Measurements from ENCODE around the gene ELOA2.

The ELOA2 gene

DNA sequence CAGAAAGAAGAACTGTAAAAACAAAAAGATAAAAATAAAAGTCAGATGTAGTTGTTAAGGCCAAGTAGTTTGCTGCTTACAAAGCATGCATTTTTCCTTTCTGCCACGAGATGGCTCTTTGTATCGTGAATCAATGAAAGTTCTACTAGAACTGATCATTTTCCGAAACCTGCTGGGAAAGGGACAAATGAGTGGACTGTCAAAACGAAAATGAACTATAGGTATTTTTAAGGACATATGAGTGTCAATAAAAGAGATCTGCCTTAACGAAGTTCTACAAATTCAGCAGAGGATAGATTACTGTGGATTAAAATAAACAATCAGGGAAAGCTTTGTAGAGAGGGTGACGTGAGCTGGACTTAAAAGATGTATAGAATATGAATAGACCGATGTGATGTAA, 15.0 kb upstream of the ELOA2 start:
- TF ChIP-seq, protein P1, sequence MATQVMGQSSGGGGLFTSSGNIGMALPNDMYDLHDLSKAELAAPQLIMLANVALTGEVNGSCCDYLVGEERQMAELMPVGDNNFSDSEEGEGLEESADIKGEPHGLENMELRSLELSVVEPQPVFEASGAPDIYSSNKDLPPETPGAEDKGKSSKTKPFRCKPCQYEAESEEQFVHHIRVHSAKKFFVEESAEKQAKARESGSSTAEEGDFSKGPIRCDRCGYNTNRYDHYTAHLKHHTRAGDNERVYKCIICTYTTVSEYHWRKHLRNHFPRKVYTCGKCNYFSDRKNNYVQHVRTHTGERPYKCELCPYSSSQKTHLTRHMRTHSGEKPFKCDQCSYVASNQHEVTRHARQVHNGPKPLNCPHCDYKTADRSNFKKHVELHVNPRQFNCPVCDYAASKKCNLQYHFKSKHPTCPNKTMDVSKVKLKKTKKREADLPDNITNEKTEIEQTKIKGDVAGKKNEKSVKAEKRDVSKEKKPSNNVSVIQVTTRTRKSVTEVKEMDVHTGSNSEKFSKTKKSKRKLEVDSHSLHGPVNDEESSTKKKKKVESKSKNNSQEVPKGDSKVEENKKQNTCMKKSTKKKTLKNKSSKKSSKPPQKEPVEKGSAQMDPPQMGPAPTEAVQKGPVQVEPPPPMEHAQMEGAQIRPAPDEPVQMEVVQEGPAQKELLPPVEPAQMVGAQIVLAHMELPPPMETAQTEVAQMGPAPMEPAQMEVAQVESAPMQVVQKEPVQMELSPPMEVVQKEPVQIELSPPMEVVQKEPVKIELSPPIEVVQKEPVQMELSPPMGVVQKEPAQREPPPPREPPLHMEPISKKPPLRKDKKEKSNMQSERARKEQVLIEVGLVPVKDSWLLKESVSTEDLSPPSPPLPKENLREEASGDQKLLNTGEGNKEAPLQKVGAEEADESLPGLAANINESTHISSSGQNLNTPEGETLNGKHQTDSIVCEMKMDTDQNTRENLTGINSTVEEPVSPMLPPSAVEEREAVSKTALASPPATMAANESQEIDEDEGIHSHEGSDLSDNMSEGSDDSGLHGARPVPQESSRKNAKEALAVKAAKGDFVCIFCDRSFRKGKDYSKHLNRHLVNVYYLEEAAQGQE (IDR thresholded peaks at IDR 0.05; ENCODE audit: low read depth), result no peak
- TF ChIP-seq TCF12 (IDR thresholded peaks at IDR 0.05; ENCODE audit: low read depth), result no peak
- TF ChIP-seq EP300 (IDR thresholded peaks at IDR 0.05; ENCODE audit: borderline replicate concordance), result no peak
- TF ChIP-seq RAD21 (IDR thresholded peaks at IDR 0.05; ENCODE audit: low read depth), result peak; percentile 63
- TF ChIP-seq TEAD4 (IDR thresholded peaks at IDR 0.05), result no peak

DNA sequence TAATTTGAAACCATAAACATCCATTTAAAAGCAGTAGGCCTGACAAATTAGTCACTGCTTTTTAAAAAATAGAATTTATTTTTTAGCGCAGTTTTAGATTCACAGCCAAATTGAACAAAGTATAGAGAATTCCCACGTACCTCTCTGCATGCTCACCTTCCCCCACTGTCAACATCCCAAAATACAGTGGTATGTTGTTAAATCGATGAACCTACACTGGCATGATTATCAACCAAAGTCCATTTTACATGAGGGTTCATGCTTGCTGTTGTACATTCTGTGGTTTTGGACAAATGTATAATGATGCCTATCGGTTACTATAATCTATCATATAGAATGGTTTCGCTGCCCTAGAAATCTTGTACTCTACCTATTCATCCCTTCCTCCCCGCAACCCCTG, 5.6 kb upstream of the ELOA2 start:
- TF ChIP-seq CEBPB (IDR thresholded peaks at IDR 0.05) (no peak), TCF12 (IDR thresholded peaks at IDR 0.05; ENCODE audit: low read depth) (no peak), FOXM1 (IDR thresholded peaks at IDR 0.05; ENCODE audit: borderline replicate concordance, low read depth) (no peak), EP300 (IDR thresholded peaks at IDR 0.05; ENCODE audit: borderline replicate concordance) (no peak)

DNA sequence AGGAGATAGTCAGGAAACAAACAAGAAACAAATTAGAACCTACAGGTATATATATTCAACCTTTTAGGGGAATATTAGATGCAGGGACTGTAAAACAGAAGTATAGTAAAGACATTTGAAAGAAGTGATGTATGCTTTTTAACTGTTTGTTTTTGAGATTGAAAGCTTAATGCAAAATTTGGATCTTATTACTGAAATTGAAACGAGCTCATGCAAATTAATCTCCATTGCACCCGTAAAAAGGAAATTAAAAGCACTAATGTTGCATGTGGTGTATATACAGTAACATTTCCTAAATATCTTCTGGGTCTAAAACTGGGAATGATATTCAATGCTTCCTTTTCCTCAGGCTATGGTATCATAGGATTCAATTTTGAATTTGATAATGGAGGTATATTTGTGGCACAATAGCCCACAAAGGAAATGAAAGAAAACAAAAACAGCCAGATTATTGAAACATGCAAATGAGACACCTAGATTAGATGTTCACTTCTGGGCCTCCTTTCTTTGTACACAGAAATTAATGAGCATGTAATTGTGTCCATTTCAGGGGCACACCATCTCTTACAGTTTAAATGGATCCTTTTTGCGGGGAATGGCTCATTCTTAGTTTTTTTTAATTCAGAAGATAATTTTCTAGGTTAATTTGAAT, 1.6 kb upstream of the ELOA2 start:
- TF ChIP-seq NFIC (IDR thresholded peaks at IDR 0.05), result no peak
- TF ChIP-seq, protein P1 (IDR thresholded peaks at IDR 0.05; ENCODE audit: low read depth), result no peak
- no peak for TF ChIP-seq FOXM1 (IDR thresholded peaks at IDR 0.05; ENCODE audit: borderline replicate concordance, low read depth)
- no peak for TF ChIP-seq EGR1 (IDR thresholded peaks at IDR 0.05)
- TF ChIP-seq TCF12 (IDR thresholded peaks at IDR 0.05; ENCODE audit: low read depth), result no peak
- TF ChIP-seq CEBPB (IDR thresholded peaks at IDR 0.05), result no peak
- no peak for TF ChIP-seq RAD21 (IDR thresholded peaks at IDR 0.05; ENCODE audit: low read depth)

DNA sequence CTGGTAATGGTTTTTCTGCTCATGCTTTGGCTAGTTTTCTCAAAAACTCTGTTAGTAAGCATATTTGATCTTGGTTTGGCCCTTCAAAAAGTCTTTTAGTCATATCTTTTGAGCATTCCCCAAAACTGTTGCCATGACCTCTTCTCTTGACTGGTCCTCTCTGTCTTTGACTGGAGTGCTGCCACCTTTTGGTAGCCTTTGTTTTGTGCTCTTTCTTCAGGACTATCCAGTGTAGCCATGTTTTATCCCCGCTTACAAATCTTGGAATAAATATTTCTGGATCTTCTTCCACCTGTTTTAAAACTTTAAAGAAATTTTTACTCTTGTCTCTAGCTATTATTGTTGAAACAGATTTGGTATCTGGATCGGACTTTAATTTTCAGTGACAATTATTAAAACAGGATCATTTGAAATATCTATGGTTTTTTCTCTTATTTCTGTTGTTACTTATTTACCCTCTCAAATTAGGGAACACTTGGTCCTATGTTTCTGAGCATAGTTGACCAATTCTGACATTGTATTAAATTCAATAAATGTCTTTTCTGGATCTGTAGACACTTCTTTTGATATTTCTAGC, 965 bp upstream of the ELOA2 start:
- TF ChIP-seq CREB1 (IDR thresholded peaks at IDR 0.05; ENCODE audit: low read depth) (no peak), EP300 (IDR thresholded peaks at IDR 0.05; ENCODE audit: borderline replicate concordance) (no peak), RAD21 (IDR thresholded peaks at IDR 0.05; ENCODE audit: low read depth) (peak; percentile 43)
- TF ChIP-seq, protein P1 (IDR thresholded peaks at IDR 0.05; ENCODE audit: low read depth), result no peak

DNA sequence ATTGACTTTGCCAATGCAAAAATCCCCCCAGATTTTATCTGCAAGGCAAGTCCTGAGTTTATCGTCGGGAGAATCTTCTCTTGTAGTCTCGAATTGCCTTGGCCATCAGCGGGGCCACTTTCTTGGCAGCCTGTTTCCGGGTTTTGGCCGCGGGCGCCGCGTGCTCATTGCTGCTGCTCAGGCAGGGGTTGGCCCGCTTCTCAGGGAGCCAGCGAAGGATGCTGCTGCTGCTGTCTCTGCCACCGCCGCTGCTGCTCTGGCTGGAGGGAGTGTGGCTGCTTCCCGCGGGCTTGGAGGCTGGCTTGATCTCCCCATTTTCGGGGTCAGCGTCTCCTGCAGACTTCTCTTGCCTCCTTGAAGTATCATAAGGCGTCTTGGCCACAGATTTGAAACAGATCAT, 2.5 kb downstream of the ELOA2 start:
- TF ChIP-seq RAD21 (IDR thresholded peaks at IDR 0.05; ENCODE audit: low read depth) (no peak), EP300 (IDR thresholded peaks at IDR 0.05; ENCODE audit: borderline replicate concordance) (no peak), CREB1 (IDR thresholded peaks at IDR 0.05; ENCODE audit: low read depth) (no peak), TEAD4 (IDR thresholded peaks at IDR 0.05) (no peak), FOXM1 (IDR thresholded peaks at IDR 0.05; ENCODE audit: borderline replicate concordance, low read depth) (no peak), YY1 (IDR thresholded peaks at IDR 0.05; ENCODE audit: low read depth) (no peak), EGR1 (IDR thresholded peaks at IDR 0.05) (no peak), ZBTB7A (IDR thresholded peaks at IDR 0.05; ENCODE audit: low read depth) (no peak), TAF1 (IDR thresholded peaks at IDR 0.05; ENCODE audit: low read depth) (no peak)
- TF ChIP-seq, protein P2, sequence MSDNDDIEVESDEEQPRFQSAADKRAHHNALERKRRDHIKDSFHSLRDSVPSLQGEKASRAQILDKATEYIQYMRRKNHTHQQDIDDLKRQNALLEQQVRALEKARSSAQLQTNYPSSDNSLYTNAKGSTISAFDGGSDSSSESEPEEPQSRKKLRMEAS (IDR thresholded peaks at IDR 0.05), result no peak
- TF ChIP-seq, protein P1 (IDR thresholded peaks at IDR 0.05; ENCODE audit: low read depth), result no peak
- TF ChIP-seq, protein P3, sequence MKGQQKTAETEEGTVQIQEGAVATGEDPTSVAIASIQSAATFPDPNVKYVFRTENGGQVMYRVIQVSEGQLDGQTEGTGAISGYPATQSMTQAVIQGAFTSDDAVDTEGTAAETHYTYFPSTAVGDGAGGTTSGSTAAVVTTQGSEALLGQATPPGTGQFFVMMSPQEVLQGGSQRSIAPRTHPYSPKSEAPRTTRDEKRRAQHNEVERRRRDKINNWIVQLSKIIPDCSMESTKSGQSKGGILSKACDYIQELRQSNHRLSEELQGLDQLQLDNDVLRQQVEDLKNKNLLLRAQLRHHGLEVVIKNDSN (IDR thresholded peaks at IDR 0.05), result no peak

Data from Ishikawa (cell line).